Neural crest cell (in vitro differentiated cells): ENCODE data around the gene SPAG9. TPM values are rescaled to one million over a fixed set of nuclear protein-coding genes. Genes with fewer than 3 reads are reported as not detected.
A peak's percentile ranks its signal among the peaks of the same experiment; 100 is the strongest.

ENCODE experiments used
- DNase-seq: peaks from one replicate; pipeline ENCODE4 v3.0.0; 2021; ENCODE audit warnings: low read depth, mixed read lengths, low spot score
- H3K27ac Mint-ChIP-seq: one replicate; pipeline ENCODE4 v1.8.0; 2021; ENCODE audit warnings: mild to moderate bottlenecking, mixed read lengths; ENCODE audit not compliant: unreplicated experiment
- H3K27me3 Mint-ChIP-seq: 2 replicates; pipeline ENCODE4 v1.8.0; 2021; ENCODE audit warnings: low read depth, mild to moderate bottlenecking, mixed read lengths
- H3K36me3 Mint-ChIP-seq: 2 replicates; pipeline ENCODE4 v1.8.0; 2021; ENCODE audit warnings: low read depth, mild to moderate bottlenecking, mixed read lengths
- H3K4me1 Mint-ChIP-seq: 2 replicates; pipeline ENCODE4 v1.8.0; 2021; ENCODE audit warnings: mixed read lengths
- H3K4me3 Mint-ChIP-seq: one replicate; pipeline ENCODE4 v1.8.0; 2021; ENCODE audit warnings: mild to moderate bottlenecking, mixed read lengths
- H3K9me3 Mint-ChIP-seq: 2 replicates; pipeline ENCODE4 v1.8.0; 2021; ENCODE audit warnings: mixed read lengths
- CTCF ChIP-seq: fragments of 200-600 bp; sonication (generic); conservative IDR thresholded peaks from 2 replicates; pipeline ENCODE4 v1.5.0; 2021; ENCODE audit warnings: antibody characterized with exemption, mild to moderate bottlenecking
- total RNA-seq: library from RNA; stranded (reverse); gene quantifications from 2 replicates; pipeline ENCODE4 v1.2.1, GENCODE V29; 2021

Gene SPAG9
- total RNA-seq, 1 donor from 2014 or later = 116 TPM

- H3K27me3 Mint-ChIP-seq = no peaks in the 10 kb centered on the region
- no peak for TF ChIP-seq CTCF
- no peaks in the 10 kb centered on the region for H3K36me3 Mint-ChIP-seq
- DNase-seq = no peak
- no peak overlapping the region for H3K27ac Mint-ChIP-seq
- no peaks in the 10 kb centered on the region for H3K9me3 Mint-ChIP-seq
- H3K4me1 Mint-ChIP-seq = peaks cover 37% of the 10 kb centered on the region
- H3K4me3 Mint-ChIP-seq = no peak overlapping the region
Observed at GRCh38 chr17:51052235-51052634, 68.4 kb downstream of the SPAG9 start.

- Mint-ChIP-seq H3K4me1 (peaks cover 33% of the 10 kb centered on the region), H3K27ac (peak overlapping the region; percentile 84), H3K36me3 (no peaks in the 10 kb centered on the region), H3K9me3 (no peaks in the 10 kb centered on the region), H3K4me3 (peak overlapping the region; percentile 14), H3K27me3 (no peaks in the 10 kb centered on the region)
- no peak for TF ChIP-seq CTCF
- no peak for DNase-seq
Observed at GRCh38 chr17:51050291-51051033, 70.2 kb downstream of the SPAG9 start.

GRCh38 chr17:51046514-51047384, 73.9 kb downstream of the SPAG9 start:
- H3K4me1 Mint-ChIP-seq = peaks cover 53% of the 10 kb centered on the region
- no peaks in the 10 kb centered on the region for H3K9me3 Mint-ChIP-seq
- no peaks in the 10 kb centered on the region for H3K27me3 Mint-ChIP-seq
- DNase-seq = peak; percentile 79
- TF ChIP-seq CTCF = no peak
- no peak overlapping the region for H3K27ac Mint-ChIP-seq
- no peaks in the 10 kb centered on the region for H3K36me3 Mint-ChIP-seq
- no peak overlapping the region for H3K4me3 Mint-ChIP-seq

- Mint-ChIP-seq H3K36me3 (no peaks in the 10 kb centered on the region), H3K9me3 (no peaks in the 10 kb centered on the region), H3K27me3 (no peaks in the 10 kb centered on the region), H3K27ac (no peak overlapping the region), H3K4me3 (no peak overlapping the region), H3K4me1 (peaks cover 56% of the 10 kb centered on the region)
- DNase-seq = no peak
- TF ChIP-seq CTCF = no peak
Observed at GRCh38 chr17:51046046-51046445, 74.6 kb downstream of the SPAG9 start.

- Mint-ChIP-seq H3K4me1 (peaks cover 52% of the 10 kb centered on the region), H3K4me3 (no peak overlapping the region), H3K27ac (no peak overlapping the region), H3K27me3 (no peaks in the 10 kb centered on the region), H3K9me3 (no peaks in the 10 kb centered on the region), H3K36me3 (no peaks in the 10 kb centered on the region)
- DNase-seq = no peak
- TF ChIP-seq CTCF = no peak
Observed at GRCh38 chr17:51045621-51046020, 75.0 kb downstream of the SPAG9 start.
